Epithelial cell of esophagus (primary cell): ENCODE results near the gene TTC39A.

Experiments
- DNase-seq: peaks from one replicate; pipeline ENCODE4 v3.0.0; 2010; ENCODE audit warnings: low read depth
- H3K4me3 ChIP-seq: 2 replicates; pipeline ENCODE4 v1.5.1; 2011; ENCODE audit warnings: mild to moderate bottlenecking, low read length, control low read depth
- CTCF ChIP-seq: IDR thresholded peaks from 2 replicates; pipeline ENCODE4 v1.5.1; 2011; ENCODE audit warnings: low read depth, mild to moderate bottlenecking, low read length, control low read depth, inconsistent platforms; ENCODE audit not compliant: insufficient read depth; ENCODE audit errors: missing control alignments

Gene TTC39A

GRCh38 chr1:51316846-51317120 is 13.6 kb downstream of the TTC39A start:
- no peak overlapping the region for H3K4me3 ChIP-seq
- TF ChIP-seq CTCF, result no peak

GRCh38 chr1:51316113-51316845 is 14.1 kb downstream of the TTC39A start:
- H3K4me3 ChIP-seq, result no peak overlapping the region
- DNase-seq, result peak; percentile 21
- no peak for TF ChIP-seq CTCF

More at GRCh38 chr1:51316846-51317120, 13.6 kb downstream of the TTC39A start:
- DNase-seq, result no peak

- no peak overlapping the region for H3K4me3 ChIP-seq
- peak; percentile 76 for DNase-seq
- TF ChIP-seq CTCF, result no peak
Measured at GRCh38 chr1:51314974-51315373, 15.4 kb downstream of the TTC39A start.

- no peak overlapping the region for H3K4me3 ChIP-seq
- DNase-seq, result peak; percentile 93
- TF ChIP-seq CTCF, result no peak
Measured at GRCh38 chr1:51313961-51314777, 16.2 kb downstream of the TTC39A start.

- DNase-seq, result no peak
- no peak overlapping the region for H3K4me3 ChIP-seq
- peak; percentile 20 for TF ChIP-seq CTCF
Measured at GRCh38 chr1:51313268-51313852, 17.0 kb downstream of the TTC39A start.

- no peak for TF ChIP-seq CTCF
- no peak for DNase-seq
- no peak overlapping the region for H3K4me3 ChIP-seq
Measured at GRCh38 chr1:51312718-51313117, 17.6 kb downstream of the TTC39A start.
